Ectodermal cell (in vitro differentiated cells): ENCODE data around the gene SIRPG. TPM values are rescaled to one million over a fixed set of nuclear protein-coding genes. Genes with fewer than 3 reads are reported as not detected.
"Not testable (repeated sequence)": the region's sequence is repeated elsewhere in the genome, so short reads cannot be mapped to it uniquely, and the experiment has no call there.

Experiments
- H3K27ac ChIP-seq: 2 replicates; pipeline ENCODE4 v1.7.0; 2013; ENCODE audit warnings: mild to moderate bottlenecking, low read depth, low read length; ENCODE audit not compliant: insufficient read depth, poor library complexity, severe bottlenecking
- H3K27me3 ChIP-seq: 2 replicates; pipeline ENCODE4 v1.7.0; 2013; ENCODE audit warnings: mild to moderate bottlenecking, low read length; ENCODE audit not compliant: insufficient read depth, control insufficient read depth, poor library complexity, severe bottlenecking
- H3K36me3 ChIP-seq: one replicate; pipeline ENCODE4 v1.7.0; 2013; ENCODE audit warnings: low read length; ENCODE audit not compliant: control insufficient read depth, insufficient read depth
- H3K4me1 ChIP-seq: one replicate; pipeline ENCODE4 v1.7.0; 2013; ENCODE audit warnings: low read length; ENCODE audit not compliant: control insufficient read depth, insufficient read depth
- H3K4me3 ChIP-seq: 2 replicates; pipeline ENCODE4 v1.7.0; 2013; ENCODE audit warnings: low read depth, low read length, control low read depth; ENCODE audit not compliant: insufficient read depth
- H3K9me3 ChIP-seq: 2 replicates; pipeline ENCODE4 v1.7.0; 2013; ENCODE audit warnings: mild to moderate bottlenecking, low read length, moderate library complexity; ENCODE audit not compliant: control insufficient read depth
- WGBS, 2 experiments: methylation state at CpG; one replicate each; pipeline ENCODE4 v1.1.7; 2013; ENCODE audit warnings: missing lambda C conversion rate in 2 of 2; 5-methylcytosine and 5-hydroxymethylcytosine counted together
- polyA plus RNA-seq, 4 experiments: library from polyadenylated mRNA; stranded (reverse); fragments of 50-300 nt; gene quantifications; one replicate each; pipeline ENCODE4 v1.2.3, GENCODE V29; 2013

The SIRPG gene
- not detected for polyA plus RNA-seq (2013, experiment 1 of 4)
- polyA plus RNA-seq (2013, experiment 2 of 4) = not detected
- not detected for polyA plus RNA-seq (2013, experiment 3 of 4)
- polyA plus RNA-seq (2013, experiment 4 of 4) = not detected

GRCh38 chr20:1657556-1658334, at the start of gene SIRPG:
Gene SIRPG, minus strand, starts transcription at chr20:1657779. Its CDS starts 65 bp downstream, at chr20:1657714.
- H3K27ac ChIP-seq = no peak within 1 kb of the TSS
- H3K4me3 ChIP-seq = no peak within 1 kb of the TSS
- peaks cover 3% of the 10 kb centered on the region for H3K27me3 ChIP-seq
- H3K9me3 ChIP-seq = no peaks in the 10 kb centered on the region
- H3K36me3 ChIP-seq = no peaks in the 10 kb centered on the region
- no peaks in the 10 kb centered on the region for H3K4me1 ChIP-seq
- 85 to 95% methylated on average over 5 of the region's 5 CpGs for WGBS, 2 experiments

- H3K36me3 ChIP-seq, H3K27ac ChIP-seq, H3K9me3 ChIP-seq, H3K27me3 ChIP-seq, H3K4me3 ChIP-seq, H3K4me1 ChIP-seq: not testable (repeated sequence)
- 87 to 91% methylated on average over 13 of the region's 13 CpGs for WGBS, 2 experiments
Observed at GRCh38 chr20:1706887-1707286, 49.3 kb upstream of the SIRPG start.

GRCh38 chr20:1706079-1706478, 48.5 kb upstream of the SIRPG start:
- no peak overlapping the region for H3K4me3 ChIP-seq
- no peaks in the 10 kb centered on the region for H3K36me3 ChIP-seq
- no peaks in the 10 kb centered on the region for H3K9me3 ChIP-seq
- no peaks in the 10 kb centered on the region for H3K27me3 ChIP-seq
- no peaks in the 10 kb centered on the region for H3K4me1 ChIP-seq
- WGBS, 2 experiments = 71 to 100% methylated on average over 1 of the region's 1 CpG
- no peak overlapping the region for H3K27ac ChIP-seq

- Histone ChIP-seq H3K4me1 (no peaks in the 10 kb centered on the region), H3K27me3 (no peaks in the 10 kb centered on the region), H3K9me3 (no peaks in the 10 kb centered on the region), H3K27ac (no peak overlapping the region), H3K36me3 (no peaks in the 10 kb centered on the region), H3K4me3 (no peak overlapping the region)
- WGBS, 2 experiments = 45 to 50% methylated on average over 2 of the region's 2 CpGs
Observed at GRCh38 chr20:1702855-1703254, 45.3 kb upstream of the SIRPG start.

- H3K4me1 ChIP-seq = no peaks in the 10 kb centered on the region
- H3K27ac ChIP-seq = no peak overlapping the region
- H3K9me3 ChIP-seq = no peaks in the 10 kb centered on the region
- no peak overlapping the region for H3K4me3 ChIP-seq
- no peaks in the 10 kb centered on the region for H3K27me3 ChIP-seq
- 92 to 96% methylated on average over 2 of the region's 2 CpGs for WGBS, 2 experiments
- H3K36me3 ChIP-seq = no peaks in the 10 kb centered on the region
Observed at GRCh38 chr20:1702328-1702727, 44.7 kb upstream of the SIRPG start.

GRCh38 chr20:1700990-1701389, 43.4 kb upstream of the SIRPG start:
- no peak overlapping the region for H3K4me3 ChIP-seq
- 75% methylated on average over 1 of the region's 1 CpG for WGBS, 2 experiments
- H3K27ac ChIP-seq = no peak overlapping the region
- H3K9me3 ChIP-seq = no peaks in the 10 kb centered on the region
- H3K4me1 ChIP-seq = no peaks in the 10 kb centered on the region
- H3K27me3 ChIP-seq = no peaks in the 10 kb centered on the region
- no peaks in the 10 kb centered on the region for H3K36me3 ChIP-seq

GRCh38 chr20:1697592-1697991, 40.0 kb upstream of the SIRPG start:
- no peak overlapping the region for H3K4me3 ChIP-seq
- no peak overlapping the region for H3K27ac ChIP-seq
- WGBS, 2 experiments = 94 to 95% methylated on average over 2 of the region's 2 CpGs
- H3K36me3 ChIP-seq = no peaks in the 10 kb centered on the region
- H3K4me1 ChIP-seq = no peaks in the 10 kb centered on the region
- H3K27me3 ChIP-seq = no peaks in the 10 kb centered on the region
- H3K9me3 ChIP-seq = no peaks in the 10 kb centered on the region

GRCh38 chr20:1696521-1697209, 39.1 kb upstream of the SIRPG start:
- no peaks in the 10 kb centered on the region for H3K4me1 ChIP-seq
- WGBS, 2 experiments = 89 to 91% methylated on average over 7 of the region's 7 CpGs
- no peak overlapping the region for H3K4me3 ChIP-seq
- no peaks in the 10 kb centered on the region for H3K27me3 ChIP-seq
- H3K36me3 ChIP-seq = no peaks in the 10 kb centered on the region
- H3K27ac ChIP-seq = no peak overlapping the region
- H3K9me3 ChIP-seq = no peaks in the 10 kb centered on the region

- Histone ChIP-seq H3K9me3 (no peaks in the 10 kb centered on the region), H3K4me1 (no peaks in the 10 kb centered on the region), H3K27me3 (no peaks in the 10 kb centered on the region), H3K36me3 (no peaks in the 10 kb centered on the region), H3K27ac (no peak overlapping the region), H3K4me3 (no peak overlapping the region)
- 86 to 91% methylated on average over 3 of the region's 3 CpGs for WGBS, 2 experiments
Observed at GRCh38 chr20:1694672-1695071, 37.1 kb upstream of the SIRPG start.

- H3K4me3 ChIP-seq = no peak overlapping the region
- no peaks in the 10 kb centered on the region for H3K9me3 ChIP-seq
- no peaks in the 10 kb centered on the region for H3K36me3 ChIP-seq
- WGBS, 2 experiments = 74 to 91% methylated on average over 1 of the region's 1 CpG
- H3K27me3 ChIP-seq = no peaks in the 10 kb centered on the region
- H3K4me1 ChIP-seq = no peaks in the 10 kb centered on the region
- no peak overlapping the region for H3K27ac ChIP-seq
Observed at GRCh38 chr20:1693427-1693826, 35.8 kb upstream of the SIRPG start.
